ENCODE data around the gene CHAF1A.

Gene CHAF1A

DNA sequence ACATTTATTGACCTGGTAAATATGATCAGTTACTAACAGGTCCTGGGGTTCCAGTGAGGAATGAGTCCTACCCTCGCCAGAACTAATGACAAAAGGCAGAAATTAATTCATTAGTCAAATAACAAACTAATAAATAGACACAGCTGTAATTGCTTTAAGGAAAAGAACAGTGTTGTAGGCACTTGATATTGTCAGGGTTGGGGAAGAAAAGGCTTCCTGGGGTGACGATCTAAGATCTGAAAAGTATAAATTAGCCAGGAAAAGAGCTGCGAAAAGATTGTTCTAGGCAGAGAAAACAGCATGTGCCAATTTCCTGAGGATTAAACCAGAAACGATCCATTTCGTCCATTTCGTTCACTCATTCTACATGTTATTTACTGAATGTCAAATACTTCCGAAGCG is 670 bp upstream of the CHAF1A start:
- TF ChIP-seq, protein P1, sequence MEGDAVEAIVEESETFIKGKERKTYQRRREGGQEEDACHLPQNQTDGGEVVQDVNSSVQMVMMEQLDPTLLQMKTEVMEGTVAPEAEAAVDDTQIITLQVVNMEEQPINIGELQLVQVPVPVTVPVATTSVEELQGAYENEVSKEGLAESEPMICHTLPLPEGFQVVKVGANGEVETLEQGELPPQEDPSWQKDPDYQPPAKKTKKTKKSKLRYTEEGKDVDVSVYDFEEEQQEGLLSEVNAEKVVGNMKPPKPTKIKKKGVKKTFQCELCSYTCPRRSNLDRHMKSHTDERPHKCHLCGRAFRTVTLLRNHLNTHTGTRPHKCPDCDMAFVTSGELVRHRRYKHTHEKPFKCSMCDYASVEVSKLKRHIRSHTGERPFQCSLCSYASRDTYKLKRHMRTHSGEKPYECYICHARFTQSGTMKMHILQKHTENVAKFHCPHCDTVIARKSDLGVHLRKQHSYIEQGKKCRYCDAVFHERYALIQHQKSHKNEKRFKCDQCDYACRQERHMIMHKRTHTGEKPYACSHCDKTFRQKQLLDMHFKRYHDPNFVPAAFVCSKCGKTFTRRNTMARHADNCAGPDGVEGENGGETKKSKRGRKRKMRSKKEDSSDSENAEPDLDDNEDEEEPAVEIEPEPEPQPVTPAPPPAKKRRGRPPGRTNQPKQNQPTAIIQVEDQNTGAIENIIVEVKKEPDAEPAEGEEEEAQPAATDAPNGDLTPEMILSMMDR (IDR thresholded peaks at IDR 0.05; ENCODE audit: extremely low read depth, missing control alignments), result no peak
- no peak for DNase-seq (ENCODE audit: low spot score)

DNA sequence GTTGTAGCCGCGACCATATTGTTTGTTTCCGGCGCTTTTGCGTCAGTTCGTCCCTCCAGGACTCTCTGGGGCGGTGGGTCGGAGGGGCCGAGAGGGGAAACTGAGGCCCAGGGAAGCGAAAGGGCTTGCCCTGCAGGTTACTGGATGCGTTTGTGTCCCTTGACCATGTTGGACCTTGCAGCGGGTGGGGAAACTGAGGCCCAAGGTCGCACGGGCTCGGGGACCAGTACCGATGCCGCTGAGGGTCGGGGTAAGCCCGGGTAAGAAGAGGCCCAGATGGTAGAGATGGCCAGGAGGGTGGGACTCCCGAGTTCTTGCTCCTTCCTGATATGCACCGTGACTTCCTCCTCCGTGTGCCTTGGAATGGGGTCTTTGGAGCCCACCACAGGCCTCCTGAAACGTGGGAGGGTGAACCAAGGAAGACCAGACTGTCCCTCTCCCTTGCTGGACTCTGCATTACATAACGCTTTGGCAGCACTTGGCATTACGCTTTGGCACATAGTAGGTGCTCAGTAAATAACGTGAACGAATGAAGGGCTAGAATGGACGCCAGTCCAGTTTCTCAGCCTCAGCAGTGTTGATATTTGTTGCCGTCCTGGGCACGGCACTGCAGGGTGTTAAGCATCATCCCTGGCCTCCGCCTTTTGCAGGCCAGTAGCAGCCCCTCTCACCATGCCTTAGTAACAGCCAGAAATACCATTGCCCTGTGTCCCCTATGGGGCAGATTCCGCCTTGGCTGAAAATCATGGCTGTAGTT is 743 bp downstream of the CHAF1A start:
- DNase-seq (ENCODE audit: low spot score), result no peak
- TF ChIP-seq, protein P1 (IDR thresholded peaks at IDR 0.05; ENCODE audit: extremely low read depth, missing control alignments), result no peak

DNA sequence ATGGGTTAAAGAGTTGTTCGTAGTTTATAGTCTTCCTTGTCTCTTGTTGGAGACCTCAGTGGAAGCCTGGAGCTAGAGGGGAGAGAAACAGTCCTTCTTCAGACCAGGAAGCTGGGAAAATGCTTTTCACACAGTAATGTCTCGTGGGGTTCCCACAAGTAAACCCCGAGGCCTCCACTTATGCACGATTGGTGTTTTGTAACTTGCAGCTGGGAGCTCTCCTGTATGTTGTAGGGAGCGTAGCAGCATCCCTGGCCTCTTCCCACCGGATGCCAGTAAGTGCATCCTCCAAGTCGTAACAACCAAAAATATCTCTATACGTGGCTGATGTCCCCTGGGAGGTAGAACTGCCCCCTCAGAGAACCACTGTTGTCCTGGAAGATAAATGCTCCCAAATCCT is 3.5 kb downstream of the CHAF1A start:
- DNase-seq (ENCODE audit: low spot score), result no peak
- TF ChIP-seq, protein P1 (IDR thresholded peaks at IDR 0.05; ENCODE audit: extremely low read depth, missing control alignments), result no peak

DNA sequence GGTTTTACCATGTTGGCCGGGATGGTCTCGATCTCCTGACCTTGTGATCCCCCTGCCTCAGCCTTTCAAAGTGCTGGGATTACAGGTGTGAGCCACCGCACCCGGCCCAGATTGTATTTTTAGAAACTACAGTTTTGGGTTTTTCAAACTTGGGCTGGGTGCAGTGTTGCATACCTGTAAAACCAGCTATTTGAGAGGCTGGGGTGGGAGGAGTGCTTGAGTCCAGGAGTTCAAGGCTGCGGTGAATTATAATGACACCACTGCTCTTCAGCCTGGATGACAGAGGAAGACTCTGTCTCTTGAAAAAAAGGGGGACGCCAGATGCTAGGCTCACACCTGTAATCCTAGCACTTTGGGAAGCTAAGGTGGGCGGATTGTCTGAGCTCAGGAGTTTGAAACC is 4.2 kb downstream of the CHAF1A start:
- TF ChIP-seq, protein P1 (IDR thresholded peaks at IDR 0.05; ENCODE audit: extremely low read depth, missing control alignments), result no peak
- no peak for DNase-seq (ENCODE audit: low spot score)

DNA sequence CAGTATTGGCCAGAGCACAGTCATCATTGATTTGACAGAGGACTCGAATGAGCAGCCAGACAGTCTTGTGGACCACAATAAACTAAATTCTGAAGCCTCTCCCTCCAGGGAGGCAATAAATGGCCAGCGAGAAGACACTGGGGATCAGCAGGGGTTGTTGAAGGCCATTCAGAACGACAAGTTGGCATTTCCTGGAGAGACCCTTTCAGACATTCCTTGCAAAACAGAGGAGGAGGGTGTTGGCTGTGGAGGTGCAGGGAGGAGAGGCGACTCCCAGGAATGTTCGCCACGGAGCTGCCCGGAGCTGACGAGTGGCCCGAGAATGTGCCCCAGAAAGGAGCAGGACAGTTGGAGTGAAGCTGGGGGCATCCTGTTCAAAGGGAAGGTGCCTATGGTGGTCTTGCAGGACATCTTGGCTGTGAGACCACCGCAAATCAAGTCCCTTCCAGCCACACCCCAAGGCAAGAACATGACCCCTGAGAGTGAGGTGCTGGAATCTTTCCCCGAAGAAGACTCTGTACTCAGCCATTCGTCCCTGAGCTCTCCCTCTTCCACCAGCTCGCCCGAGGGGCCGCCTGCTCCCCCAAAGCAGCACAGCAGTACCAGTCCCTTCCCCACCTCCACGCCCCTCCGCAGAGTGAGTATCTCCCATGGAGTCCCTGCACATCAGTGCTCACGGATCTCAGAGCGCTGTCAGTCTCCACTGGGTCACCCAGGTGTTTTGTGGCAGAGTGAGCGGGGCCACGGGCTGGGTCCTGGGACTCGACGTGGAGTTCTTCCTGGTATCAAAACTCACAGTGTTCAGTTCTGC is 6.9 kb downstream of the CHAF1A start:
- no peak for DNase-seq (ENCODE audit: low spot score)
- TF ChIP-seq, protein P1 (IDR thresholded peaks at IDR 0.05; ENCODE audit: extremely low read depth, missing control alignments), result no peak

DNA sequence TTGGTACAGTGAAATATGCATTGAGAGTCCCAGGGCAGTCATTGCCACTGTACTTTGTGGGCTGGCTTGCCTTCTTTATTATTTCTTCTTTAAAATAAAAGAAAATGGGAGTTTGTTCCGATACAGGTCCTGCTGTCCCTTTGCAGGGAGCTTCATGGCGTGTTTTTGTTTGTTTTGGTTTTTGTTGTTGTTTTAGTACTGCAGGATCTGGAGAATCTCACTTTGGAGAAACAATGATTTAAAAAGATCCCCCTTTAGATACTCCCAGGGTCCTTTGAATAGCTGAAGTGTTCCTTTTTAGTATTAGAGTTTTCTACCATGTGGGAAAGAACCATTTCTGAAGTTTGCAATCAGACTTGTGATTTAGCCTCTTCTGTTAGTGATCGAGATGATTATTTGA is 11.1 kb downstream of the CHAF1A start:
- no peak for DNase-seq (ENCODE audit: low spot score)
- TF ChIP-seq, protein P1 (IDR thresholded peaks at IDR 0.05; ENCODE audit: extremely low read depth, missing control alignments), result no peak

DNA sequence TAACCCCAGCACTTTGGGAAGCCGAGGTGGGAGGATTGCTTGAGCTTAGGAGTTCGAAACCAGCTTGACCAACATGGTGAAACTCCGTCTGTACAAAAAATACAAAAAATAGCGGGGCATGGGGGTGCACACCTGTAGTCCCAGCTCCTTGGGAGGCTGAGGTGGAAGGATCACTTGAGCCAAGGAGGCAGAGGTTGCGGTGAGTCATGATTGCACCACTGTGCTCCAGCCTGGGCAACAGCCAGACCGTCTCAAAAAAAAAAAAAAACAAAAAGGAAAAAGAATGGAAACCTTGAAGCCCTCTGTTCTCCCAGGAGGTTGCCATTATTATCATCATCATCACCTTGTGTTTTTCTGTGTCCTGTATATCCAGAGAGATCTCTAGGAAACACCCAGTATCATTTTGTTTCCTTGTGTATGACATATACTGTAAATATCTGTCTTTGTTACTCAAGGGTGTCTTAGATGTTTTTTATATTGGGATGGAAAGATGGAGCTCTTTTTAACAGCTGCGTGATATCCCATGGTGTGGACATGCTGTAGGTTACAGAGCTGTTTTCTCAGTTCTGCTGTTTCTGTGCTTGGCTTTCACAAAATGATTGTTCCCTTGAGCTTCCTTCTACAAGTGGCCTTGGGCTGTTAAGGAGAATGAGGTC is 11.8 kb downstream of the CHAF1A start:
- TF ChIP-seq, protein P1 (IDR thresholded peaks at IDR 0.05; ENCODE audit: extremely low read depth, missing control alignments), result no peak
- no peak for DNase-seq (ENCODE audit: low spot score)
